ENCODE data around the gene BAHCC1.

BAHCC1 gene

DNA sequence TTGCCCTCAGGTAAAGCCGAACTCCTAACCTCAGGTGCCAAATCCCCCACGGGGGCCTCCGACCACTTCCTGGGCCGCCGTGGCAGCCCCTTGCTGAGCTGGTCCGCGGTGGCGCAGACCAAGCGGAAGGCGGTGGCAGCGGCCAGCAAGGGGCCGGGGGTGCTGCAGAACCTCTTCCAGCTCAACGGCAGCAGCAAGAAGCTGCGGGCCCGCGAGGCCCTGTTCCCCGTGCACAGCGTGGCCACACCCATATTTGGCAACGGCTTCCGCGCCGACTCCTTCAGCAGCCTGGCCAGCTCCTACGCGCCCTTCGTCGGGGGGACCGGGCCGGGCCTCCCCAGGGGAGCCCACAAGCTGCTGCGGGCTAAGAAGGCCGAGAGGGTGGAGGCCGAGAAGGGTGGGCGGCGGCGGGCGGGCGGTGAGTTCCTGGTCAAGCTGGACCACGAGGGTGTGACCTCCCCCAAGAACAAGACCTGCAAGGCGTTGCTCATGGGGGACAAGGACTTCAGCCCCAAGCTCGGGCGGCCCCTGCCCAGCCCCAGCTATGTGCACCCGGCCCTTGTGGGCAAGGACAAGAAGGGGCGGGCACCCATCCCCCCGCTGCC, 65.7 kb downstream of the BAHCC1 start:
- DNase-seq (ENCODE audit: low read depth) = peak; percentile 48
- H3K4me3 ChIP-seq (ENCODE audit: low read length) = no peak overlapping the region
- TF ChIP-seq, protein P1, sequence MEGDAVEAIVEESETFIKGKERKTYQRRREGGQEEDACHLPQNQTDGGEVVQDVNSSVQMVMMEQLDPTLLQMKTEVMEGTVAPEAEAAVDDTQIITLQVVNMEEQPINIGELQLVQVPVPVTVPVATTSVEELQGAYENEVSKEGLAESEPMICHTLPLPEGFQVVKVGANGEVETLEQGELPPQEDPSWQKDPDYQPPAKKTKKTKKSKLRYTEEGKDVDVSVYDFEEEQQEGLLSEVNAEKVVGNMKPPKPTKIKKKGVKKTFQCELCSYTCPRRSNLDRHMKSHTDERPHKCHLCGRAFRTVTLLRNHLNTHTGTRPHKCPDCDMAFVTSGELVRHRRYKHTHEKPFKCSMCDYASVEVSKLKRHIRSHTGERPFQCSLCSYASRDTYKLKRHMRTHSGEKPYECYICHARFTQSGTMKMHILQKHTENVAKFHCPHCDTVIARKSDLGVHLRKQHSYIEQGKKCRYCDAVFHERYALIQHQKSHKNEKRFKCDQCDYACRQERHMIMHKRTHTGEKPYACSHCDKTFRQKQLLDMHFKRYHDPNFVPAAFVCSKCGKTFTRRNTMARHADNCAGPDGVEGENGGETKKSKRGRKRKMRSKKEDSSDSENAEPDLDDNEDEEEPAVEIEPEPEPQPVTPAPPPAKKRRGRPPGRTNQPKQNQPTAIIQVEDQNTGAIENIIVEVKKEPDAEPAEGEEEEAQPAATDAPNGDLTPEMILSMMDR (IDR thresholded peaks at IDR 0.05; ENCODE audit: insufficient read depth, low read depth, low read length, missing control alignments) = no peak

DNA sequence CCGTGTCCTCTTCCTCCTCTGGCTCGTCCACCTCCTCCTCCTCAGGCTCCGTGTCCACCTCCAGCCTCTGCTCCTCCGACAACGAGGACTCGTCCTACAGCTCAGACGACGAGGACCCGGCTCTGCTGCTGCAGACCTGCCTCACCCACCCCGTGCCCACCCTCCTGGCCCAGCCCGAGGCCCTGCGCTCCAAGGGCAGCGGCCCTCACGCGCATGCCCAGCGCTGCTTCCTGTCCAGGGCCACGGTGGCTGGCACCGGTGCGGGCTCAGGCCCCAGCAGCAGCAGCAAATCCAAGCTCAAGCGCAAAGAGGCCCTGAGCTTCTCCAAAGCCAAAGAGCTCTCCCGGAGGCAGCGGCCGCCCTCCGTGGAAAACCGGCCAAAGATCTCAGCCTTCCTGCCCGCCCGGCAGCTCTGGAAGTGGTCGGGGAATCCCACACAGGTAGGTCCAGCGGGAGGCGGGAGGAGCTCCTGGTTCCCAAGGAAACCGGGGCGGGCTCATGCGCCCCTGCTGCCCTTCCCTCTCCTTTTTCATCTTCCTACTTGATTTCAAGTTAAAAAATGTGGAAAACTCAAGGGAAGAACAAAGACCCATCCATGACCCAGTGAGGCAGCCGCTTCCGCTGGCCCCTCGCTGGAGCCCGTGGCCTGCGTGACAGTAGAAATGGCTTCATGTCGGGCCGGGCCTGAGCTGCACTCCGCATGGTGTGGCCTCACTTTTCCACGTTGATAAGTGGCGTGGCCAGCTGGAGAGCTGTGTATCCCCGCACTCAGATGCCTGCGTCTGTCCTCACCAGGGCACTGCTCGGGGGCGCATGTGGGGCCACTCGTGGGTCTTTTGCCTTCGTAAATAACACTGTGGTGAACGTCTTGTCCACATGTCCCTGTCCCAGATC, 66.6 kb downstream of the BAHCC1 start:
- DNase-seq (ENCODE audit: low read depth) = no peak
- H3K4me3 ChIP-seq (ENCODE audit: low read length) = no peak overlapping the region
- TF ChIP-seq, protein P1 (IDR thresholded peaks at IDR 0.05; ENCODE audit: insufficient read depth, low read depth, low read length, missing control alignments) = no peak

GRCh38 chr17:81462506-81463125, 67.4 kb downstream of the BAHCC1 start:
- H3K4me3 ChIP-seq (ENCODE audit: low read length) = no peak overlapping the region
- TF ChIP-seq, protein P1 (IDR thresholded peaks at IDR 0.05; ENCODE audit: insufficient read depth, low read depth, low read length, missing control alignments) = no peak
- DNase-seq (ENCODE audit: low read depth) = no peak

GRCh38 chr17:81463506-81463905, 68.2 kb downstream of the BAHCC1 start:
- TF ChIP-seq, protein P1 (IDR thresholded peaks at IDR 0.05; ENCODE audit: insufficient read depth, low read depth, low read length, missing control alignments) = no peak
- no peak overlapping the region for H3K4me3 ChIP-seq (ENCODE audit: low read length)
- DNase-seq (ENCODE audit: low read depth) = no peak

DNA sequence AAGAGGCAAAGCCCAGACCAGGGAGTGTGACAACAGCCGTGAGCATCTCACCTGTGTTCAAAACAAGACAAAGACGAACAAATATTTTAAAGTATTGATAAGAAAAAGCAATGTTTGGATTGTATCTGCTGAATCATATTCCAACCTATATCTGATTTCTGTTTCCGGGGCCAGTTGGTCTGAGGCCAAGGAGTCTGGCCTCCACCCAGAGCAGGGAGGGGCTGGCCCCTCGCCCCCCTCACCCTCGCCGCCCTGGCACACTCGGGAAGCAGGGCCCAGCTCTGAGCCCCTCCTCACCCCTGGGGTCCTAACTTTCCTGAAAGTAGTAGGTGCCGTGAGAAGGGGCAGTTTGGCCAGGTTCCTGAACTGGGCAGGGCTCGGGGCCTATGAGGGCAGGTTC, 69.3 kb downstream of the BAHCC1 start:
- H3K4me3 ChIP-seq (ENCODE audit: low read length) = no peak overlapping the region
- DNase-seq (ENCODE audit: low read depth) = no peak
- TF ChIP-seq, protein P1 (IDR thresholded peaks at IDR 0.05; ENCODE audit: insufficient read depth, low read depth, low read length, missing control alignments) = no peak

GRCh38 chr17:81465910-81466309, 70.7 kb downstream of the BAHCC1 start:
- TF ChIP-seq, protein P1 (IDR thresholded peaks at IDR 0.05; ENCODE audit: insufficient read depth, low read depth, low read length, missing control alignments) = no peak
- no peak overlapping the region for H3K4me3 ChIP-seq (ENCODE audit: low read length)
- no peak for DNase-seq (ENCODE audit: low read depth)
